Esophagus squamous epithelium (tissue), 5 donors: ENCODE measurements around the gene ASIC3. TPM values are rescaled to one million over a fixed set of nuclear protein-coding genes. Genes with fewer than 3 reads are reported as not detected.

Experiments used
- DNase-seq: peaks from one replicate; lab custom pipeline; 2025; lab: John Stamatoyannopoulos, UW
- H3K27ac ChIP-seq, 4 donors: fragments of 200-600 bp; sonication (generic); one replicate each; pipeline ENCODE4 v1.5.1; 2016 to 2019; ENCODE audit warnings: mild to moderate bottlenecking in 1 of 4
- H3K27me3 ChIP-seq, 4 donors: fragments of 200-600 bp; sonication (generic); 1 replicate in 3 of 4; 2 replicates in 1 of 4; pipeline versions ENCODE4 v1.5.1 to v1.6.0; 2017 to 2021; ENCODE audit warnings: antibody characterized with exemption in 1 of 4
- H3K36me3 ChIP-seq, 3 donors: fragments of 200-600 bp; sonication (generic); one replicate each; pipeline ENCODE4 v1.5.1; 2016 to 2019
- H3K4me1 ChIP-seq, 3 donors: fragments of 200-600 bp; sonication (generic); one replicate each; pipeline ENCODE4 v1.5.1; 2017 to 2019
- H3K4me3 ChIP-seq, 4 donors: fragments of 200-600 bp; sonication (generic); 1 replicate in 3 of 4; 2 replicates in 1 of 4; pipeline ENCODE4 v1.5.1; 2016 to 2019; ENCODE audit warnings: mild to moderate bottlenecking in 2 of 4, moderate library complexity in 1 of 4
- H3K9me3 ChIP-seq, 3 donors: fragments of 200-600 bp; sonication (generic); one replicate each; pipeline ENCODE4 v1.5.1; 2016 to 2019
- POLR2A ChIP-seq, 4 donors: fragments of 450-650 bp; IDR thresholded peaks; one replicate each; pipeline ENCODE4 v1.6.1; 2017; ENCODE audit warnings: antibody characterized with exemption in 4 of 4, mild to moderate bottlenecking in 4 of 4, moderate library complexity in 3 of 4
- WGBS, 2 donors: methylation state at CpG; one replicate each; pipeline ENCODE4 v1.1.5; 2018; 5-methylcytosine and 5-hydroxymethylcytosine counted together
- intact Hi-C: fragments of 100-400 bp; cut with DNase I; formaldehyde crosslinking; loops from one replicate; pipeline ENCODE4 v1.15.0; 2022
- total RNA-seq, 4 donors: library from RNA; depleted of rRNA; stranded (reverse); fragments of >200 nt; gene quantifications; one replicate each; pipeline ENCODE4 v1.1.0, GENCODE V29; 2016
- TF ChIP-seq, protein P1 (sequence below), 6 experiments: fragments of 450-650 bp in 4 of 6; fragments of 200-600 bp in 2 of 6; sonication (generic) in 2 of 6; IDR thresholded peaks; one replicate each; pipeline ENCODE4 v1.5.1; 2016 to 2019; ENCODE audit warnings: antibody characterized with exemption in 6 of 6, mild to moderate bottlenecking in 4 of 6, moderate library complexity in 4 of 6
- donor health status: DM: yes; HTN: yes; CAD: no.

Gene ASIC3
- total RNA-seq, 4 donors from 2014 or later = 0.40 to 0.95 TPM; not detected in 2

DNA sequence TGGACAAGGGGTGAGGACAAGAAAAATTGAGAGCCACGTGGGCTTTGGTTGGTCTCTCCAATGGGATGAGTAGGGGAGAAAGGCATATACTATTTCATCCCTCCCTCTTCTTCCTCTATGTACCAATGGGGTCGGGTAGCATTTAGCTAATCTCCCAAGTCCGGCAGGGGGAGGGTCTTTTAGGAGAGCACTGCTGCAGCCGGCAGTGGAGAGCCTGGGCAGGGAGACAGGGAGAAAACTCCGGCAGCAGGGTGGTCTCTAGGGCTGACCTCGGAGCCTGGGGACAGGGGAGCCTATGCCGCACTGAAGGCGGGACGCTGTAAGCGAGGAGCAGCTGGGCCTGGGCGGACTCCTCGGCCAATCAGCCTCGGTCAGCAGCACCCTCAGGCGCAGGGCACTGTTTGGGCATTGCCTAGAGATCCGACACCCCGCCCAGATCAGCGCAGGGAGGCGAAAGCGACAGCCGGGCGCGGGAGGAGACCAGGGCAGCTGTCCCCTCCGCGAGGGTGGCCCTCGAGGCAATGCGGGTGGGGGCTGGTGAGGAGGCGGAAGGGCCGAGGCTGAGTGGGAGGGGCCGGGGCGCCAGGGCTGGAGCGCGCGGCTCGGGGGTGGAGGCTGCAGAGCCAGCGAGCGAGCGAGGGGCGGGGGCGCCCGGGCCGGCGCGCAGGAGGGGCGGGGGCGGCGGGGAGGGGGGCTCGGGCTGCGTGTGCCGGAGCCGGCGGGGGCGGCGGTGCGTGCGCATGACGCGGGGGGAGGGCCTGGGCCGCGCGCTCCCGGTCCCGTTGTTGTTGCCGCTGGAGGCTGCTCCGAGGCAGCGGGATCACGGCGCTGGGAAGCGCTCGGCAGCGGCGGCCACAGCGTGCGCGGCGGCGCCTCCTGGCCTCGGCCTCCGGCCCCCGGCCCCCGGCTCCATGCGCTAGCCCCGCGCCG lies 37.6 kb downstream of the ASIC3 start, which contains the start of gene AGAP3:
AGAP3 (plus strand) TSS at position 785 of the 930 bp plus-strand sequence. CDS start 267 bp downstream, outside the sequence.
- TF ChIP-seq, protein P1, sequence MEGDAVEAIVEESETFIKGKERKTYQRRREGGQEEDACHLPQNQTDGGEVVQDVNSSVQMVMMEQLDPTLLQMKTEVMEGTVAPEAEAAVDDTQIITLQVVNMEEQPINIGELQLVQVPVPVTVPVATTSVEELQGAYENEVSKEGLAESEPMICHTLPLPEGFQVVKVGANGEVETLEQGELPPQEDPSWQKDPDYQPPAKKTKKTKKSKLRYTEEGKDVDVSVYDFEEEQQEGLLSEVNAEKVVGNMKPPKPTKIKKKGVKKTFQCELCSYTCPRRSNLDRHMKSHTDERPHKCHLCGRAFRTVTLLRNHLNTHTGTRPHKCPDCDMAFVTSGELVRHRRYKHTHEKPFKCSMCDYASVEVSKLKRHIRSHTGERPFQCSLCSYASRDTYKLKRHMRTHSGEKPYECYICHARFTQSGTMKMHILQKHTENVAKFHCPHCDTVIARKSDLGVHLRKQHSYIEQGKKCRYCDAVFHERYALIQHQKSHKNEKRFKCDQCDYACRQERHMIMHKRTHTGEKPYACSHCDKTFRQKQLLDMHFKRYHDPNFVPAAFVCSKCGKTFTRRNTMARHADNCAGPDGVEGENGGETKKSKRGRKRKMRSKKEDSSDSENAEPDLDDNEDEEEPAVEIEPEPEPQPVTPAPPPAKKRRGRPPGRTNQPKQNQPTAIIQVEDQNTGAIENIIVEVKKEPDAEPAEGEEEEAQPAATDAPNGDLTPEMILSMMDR (IDR thresholded peaks at IDR 0.05) = no peak
- TF ChIP-seq POLR2A (IDR thresholded peaks at IDR 0.05) = peak in 2 of 4 donors; percentile 27 to 67
- no peaks in the 10 kb centered on the region for H3K36me3 ChIP-seq
- no peak for DNase-seq
- H3K27me3 ChIP-seq = no peaks in the 10 kb centered on the region
- peak within 1 kb of the TSS; percentile 77 to 93 (median 84) for H3K27ac ChIP-seq
- peak within 1 kb of the TSS; percentile 41 to 94 (median 64) for H3K4me3 ChIP-seq
- H3K4me1 ChIP-seq = peaks cover 49 to 81% (median 56%) of the 10 kb centered on the region in 3 donors
- no peaks in the 10 kb centered on the region for H3K9me3 ChIP-seq
- WGBS, 2 donors = 0 to 13% methylated on average over 1 to 2 of the region's 84 CpGs
- intact Hi-C loops = no loop called here

DNA sequence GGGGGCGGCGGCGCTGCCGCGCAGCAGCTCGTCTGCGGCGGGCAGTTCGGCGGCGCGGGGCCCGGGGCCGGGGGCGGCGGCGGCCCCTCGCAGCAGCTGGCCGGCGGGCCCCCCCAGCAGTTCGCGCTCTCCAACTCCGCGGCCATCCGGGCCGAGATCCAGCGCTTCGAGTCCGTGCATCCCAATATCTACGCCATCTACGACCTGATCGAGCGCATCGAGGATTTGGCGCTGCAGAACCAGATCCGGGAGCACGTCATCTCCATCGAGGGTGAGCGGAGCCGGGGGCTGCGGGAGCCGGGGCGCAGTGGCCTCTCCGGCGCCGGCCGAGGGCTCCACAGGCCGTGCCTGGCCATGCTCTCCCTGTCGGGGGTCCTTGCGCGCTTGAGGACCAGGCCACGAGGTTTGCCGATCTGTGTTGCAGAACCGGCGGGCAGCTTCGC lies 38.5 kb downstream of the ASIC3 start:
- intact Hi-C loops = no loop called here
- Histone ChIP-seq H3K27me3 (no peaks in the 10 kb centered on the region), H3K27ac (peak overlapping the region; percentile 67 to 93 (median 84)), H3K36me3 (no peaks in the 10 kb centered on the region), H3K4me1 (peaks cover 40 to 81% (median 51%) of the 10 kb centered on the region in 3 donors), H3K9me3 (no peaks in the 10 kb centered on the region), H3K4me3 (peak overlapping the region; percentile 41 to 94 (median 64))
- DNase-seq = no peak
- WGBS, 2 donors = 1% methylated on average over 34 of the region's 56 CpGs; no CpG with 5 or more reads in 1 of the 2 donors
- TF ChIP-seq, protein P1 (IDR thresholded peaks at IDR 0.05) = no peak
- no peak for TF ChIP-seq POLR2A (IDR thresholded peaks at IDR 0.05)

DNA sequence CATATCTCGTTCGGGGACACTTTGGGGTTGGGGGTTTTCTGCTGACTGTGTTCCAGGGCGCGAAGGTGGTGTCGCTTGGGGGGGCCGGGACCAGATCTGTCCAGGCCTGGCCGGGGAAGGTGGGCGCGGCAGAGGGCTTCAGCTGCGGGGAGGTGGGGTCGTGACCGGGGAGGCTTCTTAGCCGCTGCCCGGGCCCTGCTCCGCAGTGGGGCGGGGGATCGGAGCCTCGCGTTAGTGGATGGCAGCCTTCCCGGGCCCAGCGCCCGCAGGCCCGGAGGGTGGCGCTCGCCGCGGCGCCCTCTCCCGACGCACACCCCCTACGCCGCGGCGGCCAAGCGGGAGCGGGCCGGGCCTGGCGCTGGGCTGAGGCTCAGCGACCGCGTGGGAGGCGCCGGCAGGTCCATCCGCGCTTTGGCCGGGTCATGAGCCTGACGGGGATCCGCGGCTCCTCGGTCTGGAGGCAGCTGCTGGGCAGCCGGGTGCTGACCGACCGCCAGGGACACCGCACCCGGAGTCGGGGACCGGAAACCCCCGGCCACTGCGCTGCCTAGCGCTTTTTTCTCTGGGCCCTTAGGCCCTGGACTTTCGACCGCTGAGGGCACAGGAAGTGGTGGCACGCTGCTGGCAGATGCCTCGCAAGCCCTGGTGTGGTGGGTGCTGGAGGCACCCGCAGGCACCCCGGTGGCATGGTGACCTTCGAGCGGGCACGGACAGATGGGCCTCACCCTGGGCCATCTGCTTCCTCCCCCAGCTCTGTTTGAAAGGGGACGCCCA lies 39.1 kb downstream of the ASIC3 start:
- DNase-seq = no peak
- intact Hi-C loops = no loop called here
- peak overlapping the region; percentile 41 to 94 (median 64) for H3K4me3 ChIP-seq
- 0% methylated on average over 1 to 3 of the region's 70 CpGs for WGBS, 2 donors
- no peaks in the 10 kb centered on the region for H3K27me3 ChIP-seq
- H3K27ac ChIP-seq = peak overlapping the region; percentile 67 to 93 (median 84)
- TF ChIP-seq, protein P1 (IDR thresholded peaks at IDR 0.05) = peak in 3 of 6 experiments; percentile 12 to 25 (median 22)
- TF ChIP-seq POLR2A (IDR thresholded peaks at IDR 0.05) = peak in 1 of 4 donors; percentile 3
- H3K9me3 ChIP-seq = no peaks in the 10 kb centered on the region
- peaks cover 0 to 5% (median 0%) of the 10 kb centered on the region in 3 donors for H3K36me3 ChIP-seq
- H3K4me1 ChIP-seq = peaks cover 34 to 81% (median 47%) of the 10 kb centered on the region in 3 donors

DNA sequence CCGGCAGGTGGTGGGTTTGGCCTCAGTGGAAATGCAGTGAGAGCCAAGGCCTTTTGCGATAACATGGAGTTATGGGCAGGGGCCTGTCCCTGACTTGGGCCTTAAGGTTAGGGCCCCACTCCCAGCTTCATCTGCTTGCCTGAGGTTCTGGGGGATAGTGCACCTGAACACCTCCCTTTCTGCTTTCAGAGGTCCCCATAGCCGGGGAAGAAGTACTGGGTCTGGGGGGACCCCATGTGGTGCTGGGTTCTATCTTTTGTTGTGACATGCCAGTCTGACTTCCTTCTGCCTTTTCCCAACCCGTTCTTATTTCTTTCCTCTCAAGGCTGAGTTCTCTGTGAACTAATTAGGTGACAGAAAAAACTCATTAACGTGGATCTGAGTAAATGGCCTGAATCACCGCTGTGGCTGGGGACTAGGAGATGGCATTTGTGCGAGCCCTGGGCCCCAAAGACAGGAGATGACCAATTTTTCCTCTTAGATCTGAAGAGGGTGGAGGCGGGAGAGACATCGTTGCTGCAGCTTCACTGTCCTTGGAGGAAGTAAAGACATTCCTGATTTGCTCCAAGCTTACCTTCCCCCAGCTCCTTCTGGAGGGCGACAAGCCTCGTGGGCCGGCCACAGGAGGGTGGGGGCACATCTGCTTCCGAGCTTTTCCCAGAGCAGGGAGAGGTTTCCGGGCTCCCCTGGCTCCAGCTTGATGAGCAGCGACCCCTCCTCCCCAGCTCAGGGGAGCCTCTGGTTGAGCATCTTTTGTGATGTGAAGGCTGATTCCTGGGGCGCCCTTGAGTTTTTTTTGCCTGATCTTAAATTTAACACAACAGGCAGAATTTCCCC lies 39.9 kb downstream of the ASIC3 start:
- H3K27ac ChIP-seq = peak overlapping the region; percentile 67 to 93 (median 84)
- H3K4me1 ChIP-seq = peaks cover 31 to 74% (median 45%) of the 10 kb centered on the region in 3 donors
- TF ChIP-seq POLR2A (IDR thresholded peaks at IDR 0.05) = no peak
- TF ChIP-seq, protein P1 (IDR thresholded peaks at IDR 0.05) = no peak
- peak overlapping the region; percentile 41 to 94 (median 64) for H3K4me3 ChIP-seq
- 30 to 44% methylated on average over 12 to 14 of the region's 16 CpGs for WGBS, 2 donors
- no peaks in the 10 kb centered on the region for H3K9me3 ChIP-seq
- peaks cover 0 to 7% (median 0%) of the 10 kb centered on the region in 3 donors for H3K36me3 ChIP-seq
- DNase-seq = no peak
- no peaks in the 10 kb centered on the region for H3K27me3 ChIP-seq
- intact Hi-C loops = no loop called here
